GM21529 (cell line): ENCODE results near the gene ELN.
"Not testable (repeated sequence)": the region's sequence is repeated elsewhere in the genome, so short reads cannot be mapped to it uniquely, and the experiment has no call there.

Source experiments
- ATAC-seq: cut with Tn5 transposase; IDR thresholded peaks from one replicate; pipeline ENCODE4 v1.9.1; 2021; ENCODE audit not compliant: unreplicated experiment

The ELN gene

DNA sequence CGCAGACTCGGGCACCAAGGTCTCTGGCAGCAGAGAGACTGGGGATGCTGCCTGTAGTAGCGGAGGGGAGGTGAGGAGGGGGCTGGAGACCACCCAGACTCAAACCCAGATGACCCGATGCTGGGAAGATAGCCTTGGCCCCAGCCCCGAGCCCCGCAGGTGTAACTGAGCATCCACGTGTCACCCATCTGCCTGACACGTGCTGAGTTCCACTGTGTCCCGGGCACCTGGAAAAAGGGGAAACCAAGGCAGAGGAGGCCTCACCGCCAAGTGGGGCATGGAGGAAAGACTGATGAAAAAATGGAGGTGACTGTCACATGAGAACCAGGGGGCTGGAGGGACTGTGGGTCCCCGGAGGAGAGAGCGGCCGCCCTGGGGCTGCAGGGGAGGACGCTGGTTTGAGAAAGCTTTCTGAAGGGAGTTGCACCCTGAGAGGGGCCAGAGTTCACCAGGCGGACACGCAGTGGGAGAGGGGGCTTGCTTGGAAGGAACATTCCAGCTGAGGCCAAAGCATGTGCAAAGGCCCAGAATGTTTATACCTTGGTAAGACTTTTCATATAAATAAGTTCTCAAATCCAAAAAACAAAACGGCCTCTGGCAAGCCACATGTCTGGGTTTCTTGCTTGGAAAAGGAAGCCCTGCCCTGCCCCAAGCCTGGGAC is 27.4 kb upstream of the ELN start:
- no peak for ATAC-seq

DNA sequence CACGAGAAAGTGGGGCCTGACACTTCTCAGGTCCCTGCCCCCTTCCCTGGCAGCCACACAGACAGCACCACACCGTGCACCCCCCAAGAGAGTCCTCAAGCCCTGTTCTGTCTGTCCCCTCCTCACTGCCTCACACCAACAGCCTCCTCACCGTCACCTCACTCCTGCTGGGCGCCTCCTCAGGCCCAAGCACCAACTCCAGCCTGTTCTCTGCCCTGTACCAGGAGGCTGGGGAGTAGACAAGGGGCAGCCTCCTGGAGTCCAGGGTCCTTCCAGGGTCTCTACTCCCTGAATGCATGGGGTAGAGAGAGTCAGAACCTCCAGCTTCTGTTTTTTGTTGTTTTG is 26.9 kb upstream of the ELN start:
- no peak for ATAC-seq

- no peak for ATAC-seq
These were observed 25.4 kb upstream of the ELN start for GRCh38 chr7:74002474-74003017.

GRCh38 chr7:74003621-74004020 is 24.4 kb upstream of the ELN start:
- ATAC-seq = no peak

DNA sequence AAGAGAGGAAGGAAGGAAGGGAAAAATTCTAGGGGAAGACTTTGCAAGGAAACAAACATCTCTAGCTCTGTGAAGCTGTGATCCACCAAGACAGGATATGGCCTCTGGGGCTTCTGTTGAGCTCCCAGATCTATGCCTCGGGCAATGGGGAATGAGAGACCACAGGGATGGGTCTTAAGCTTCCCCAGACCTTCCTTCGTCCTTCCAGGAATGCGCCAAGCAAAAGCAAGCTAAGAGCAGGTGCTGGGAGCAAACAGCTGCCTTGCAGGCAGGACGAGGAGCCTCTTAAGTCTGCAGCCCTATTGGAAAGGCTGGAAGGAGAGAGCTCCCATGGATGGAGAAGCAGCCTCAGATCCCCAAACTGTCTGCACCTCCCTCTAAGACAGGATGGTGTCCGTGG is 21.9 kb upstream of the ELN start:
- no peak for ATAC-seq

DNA sequence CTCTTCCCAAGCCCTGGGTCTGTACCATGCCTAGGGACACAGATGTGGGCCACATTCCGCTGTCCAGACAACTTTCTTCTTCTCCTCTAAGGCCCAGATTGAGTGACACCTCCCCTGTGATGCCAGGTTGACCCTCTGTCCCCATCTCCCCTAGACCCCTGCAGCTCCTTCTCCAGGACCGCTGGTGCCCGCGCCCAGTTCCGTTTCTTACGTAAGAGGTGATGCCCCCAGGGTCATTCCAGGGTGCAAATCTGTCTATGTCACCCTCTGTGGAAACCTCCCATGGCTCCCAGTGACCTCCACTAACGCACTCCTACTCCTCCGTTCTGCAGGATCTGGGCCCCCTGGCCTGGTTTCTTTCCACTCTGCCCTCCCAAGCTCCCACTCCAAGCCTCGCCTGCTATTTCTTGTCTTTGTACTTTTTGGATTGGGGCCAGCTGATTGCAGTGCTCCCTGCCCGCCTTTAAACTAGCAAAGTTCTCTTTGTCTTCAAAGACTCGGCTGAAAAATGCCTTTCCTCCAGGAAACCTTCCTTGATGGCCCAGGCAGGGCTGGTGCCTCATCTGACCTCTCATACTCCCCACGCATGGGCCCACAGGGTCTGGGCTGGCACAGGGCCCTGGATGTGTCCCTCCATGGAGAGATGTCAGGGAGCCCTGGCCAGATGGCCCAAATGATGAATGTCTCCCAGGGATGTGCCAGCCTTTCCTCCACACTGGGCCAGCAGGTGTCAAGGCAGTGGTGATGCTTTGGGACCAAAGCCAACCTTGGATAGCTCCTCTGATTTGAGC is 21.3 kb upstream of the ELN start:
- no peak for ATAC-seq

GRCh38 chr7:74007242-74007567 is 20.8 kb upstream of the ELN start:
- ATAC-seq = no peak

DNA sequence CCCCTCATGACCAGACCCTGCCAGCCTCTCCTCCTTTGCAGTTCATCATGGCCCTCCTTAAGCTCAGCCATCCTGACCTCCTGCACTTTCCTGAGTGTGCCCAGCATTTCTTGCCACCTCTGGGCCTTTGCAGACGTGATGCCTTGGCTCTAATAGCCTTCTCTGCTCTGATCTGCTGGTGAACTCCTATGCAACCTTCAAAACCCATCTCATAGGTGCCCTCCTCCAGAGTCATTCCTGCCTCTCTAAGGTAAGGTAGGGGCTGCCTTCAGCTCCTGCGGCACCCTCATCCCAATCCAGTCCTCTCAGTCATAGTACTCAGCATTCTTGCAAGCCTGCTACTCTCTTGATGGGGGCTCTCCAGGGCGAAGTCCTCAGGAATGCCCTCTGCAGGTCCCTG is 19.3 kb upstream of the ELN start:
- no peak for ATAC-seq

- ATAC-seq = no peak
These were observed 18.3 kb upstream of the ELN start for GRCh38 chr7:74009719-74010118.

DNA sequence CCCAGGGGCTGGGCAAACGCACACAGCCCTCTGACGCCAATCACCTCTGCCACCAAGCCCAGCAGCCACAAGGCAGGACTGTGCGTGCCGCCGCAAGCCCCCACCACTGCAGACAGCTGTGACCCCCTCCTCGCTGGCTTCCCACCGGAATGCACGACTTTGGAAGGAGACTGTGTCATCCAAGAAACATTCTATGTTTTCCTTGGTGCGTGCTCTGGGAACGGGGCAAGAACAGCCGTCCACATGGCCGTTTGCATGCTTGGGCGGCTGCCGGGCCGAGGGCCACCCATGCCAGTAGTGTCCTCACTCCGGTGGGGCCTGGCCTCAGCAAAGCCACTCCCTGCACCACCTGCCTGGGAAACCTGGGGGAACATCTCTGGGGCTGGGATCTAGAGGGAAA is 17.6 kb upstream of the ELN start:
- ATAC-seq = no peak

DNA sequence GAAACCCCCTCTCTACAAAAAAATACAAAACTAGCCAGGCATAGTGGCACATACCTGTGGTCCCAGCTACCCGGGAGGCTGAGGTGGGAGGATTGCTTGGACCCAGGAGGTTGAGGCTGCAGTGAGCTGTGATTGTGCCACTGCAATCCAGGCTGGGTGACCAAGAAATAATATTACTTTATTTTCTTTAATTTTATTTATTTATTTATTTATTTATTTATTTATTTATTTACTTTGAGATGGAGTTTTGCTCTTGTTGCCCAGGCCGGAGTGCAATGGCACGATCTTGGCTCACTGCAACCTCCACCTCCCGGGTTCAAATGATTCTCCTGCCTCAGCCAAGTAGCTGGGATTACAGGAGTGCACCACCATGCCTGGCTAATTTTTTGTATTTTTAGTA is 16.6 kb upstream of the ELN start:
- not testable (repeated sequence) for ATAC-seq

- ATAC-seq = peak; percentile 99
These were observed 15.1 kb upstream of the ELN start for GRCh38 chr7:74012842-74013249.

DNA sequence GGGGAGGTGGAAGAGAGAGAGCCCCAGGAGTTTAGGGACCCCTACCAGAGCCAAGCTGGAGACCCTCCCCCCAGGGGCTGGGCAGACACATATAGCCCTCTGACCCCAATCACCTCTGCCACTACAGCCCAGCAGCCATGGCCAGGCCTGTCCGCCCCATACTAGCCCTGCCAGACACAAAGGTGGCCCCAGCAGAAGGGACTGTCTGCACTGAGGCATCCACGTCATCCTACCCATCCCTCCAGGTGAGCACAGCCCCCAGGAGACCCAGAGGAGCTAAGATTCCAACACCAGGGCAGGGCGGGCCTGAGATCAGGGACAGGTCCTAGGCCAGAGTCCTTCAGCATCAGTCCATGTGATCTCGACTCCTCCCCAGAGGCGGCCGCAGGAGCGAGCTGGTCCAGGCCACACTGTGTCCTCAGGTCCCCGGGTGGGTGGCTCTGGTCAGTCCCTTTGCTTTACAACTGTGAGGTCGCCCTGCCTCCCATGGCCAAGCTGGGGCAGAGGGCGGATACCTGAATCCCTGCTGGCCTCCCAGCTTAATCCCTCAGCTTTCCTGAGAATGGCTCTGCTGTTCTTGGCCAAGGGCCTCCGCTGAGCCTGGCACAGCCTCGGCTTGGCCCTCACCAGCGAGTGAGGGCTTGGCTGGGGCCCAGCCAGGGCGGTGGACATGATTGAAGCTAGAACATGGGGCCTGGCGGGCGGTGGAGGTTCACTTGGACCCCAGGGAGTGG is 14.3 kb upstream of the ELN start:
- ATAC-seq = no peak

GRCh38 chr7:74014931-74015330 is 13.0 kb upstream of the ELN start:
- no peak for ATAC-seq

- no peak for ATAC-seq
These were observed 12.3 kb upstream of the ELN start for GRCh38 chr7:74015670-74016069.

- no peak for ATAC-seq
These were observed 10.8 kb upstream of the ELN start for GRCh38 chr7:74017125-74017524.

DNA sequence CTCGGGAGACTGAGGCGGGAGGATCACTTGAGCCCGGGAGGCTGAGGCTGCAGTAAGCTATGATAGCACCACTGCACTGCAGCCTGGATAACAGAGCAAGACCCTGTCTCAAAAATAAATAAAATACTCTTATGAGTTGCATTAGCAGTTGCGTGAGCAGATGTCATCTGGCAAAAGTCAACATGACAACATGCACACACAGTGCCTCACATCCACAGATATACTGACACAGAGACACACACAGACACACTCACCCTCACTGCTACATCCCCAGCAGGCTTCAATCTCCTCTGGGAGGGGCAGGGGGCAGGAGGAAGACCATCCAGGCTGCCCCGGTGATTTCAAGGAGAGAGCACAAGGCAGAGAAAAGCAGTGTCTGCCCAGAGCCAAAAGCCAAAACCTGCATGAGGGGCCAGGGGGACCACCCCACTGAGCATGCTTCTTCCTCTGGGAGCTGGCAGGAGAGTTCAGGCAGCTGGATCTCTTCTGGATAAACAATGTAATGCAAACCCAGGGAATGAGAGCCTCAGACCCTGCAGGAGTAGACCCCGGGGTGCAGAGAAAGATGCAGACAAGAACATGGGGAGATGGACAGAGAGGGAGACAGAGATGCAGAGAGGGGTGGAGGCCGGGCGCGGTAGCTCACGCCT is 9.6 kb upstream of the ELN start:
- no peak for ATAC-seq

- ATAC-seq = no peak
These were observed 8.8 kb upstream of the ELN start for GRCh38 chr7:74019149-74019548.

DNA sequence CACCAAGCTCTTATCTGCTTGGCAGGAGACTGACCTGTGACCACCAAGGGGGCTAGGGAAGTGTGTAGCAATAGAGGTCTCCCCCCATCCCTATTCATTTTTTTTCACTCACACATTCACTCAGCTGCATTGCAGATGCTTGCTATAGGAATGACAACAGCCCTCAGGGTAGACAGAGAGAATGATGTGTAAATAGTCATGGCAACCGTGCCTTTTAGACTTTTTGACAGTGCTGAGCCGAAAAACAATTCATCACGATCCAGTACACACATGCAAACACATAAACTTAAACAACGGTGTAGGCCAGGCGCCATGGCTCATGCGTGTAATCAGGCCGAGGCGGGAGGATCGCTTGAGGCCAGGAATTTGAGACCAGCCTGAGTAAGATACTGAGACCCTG is 7.6 kb upstream of the ELN start:
- no peak for ATAC-seq

DNA sequence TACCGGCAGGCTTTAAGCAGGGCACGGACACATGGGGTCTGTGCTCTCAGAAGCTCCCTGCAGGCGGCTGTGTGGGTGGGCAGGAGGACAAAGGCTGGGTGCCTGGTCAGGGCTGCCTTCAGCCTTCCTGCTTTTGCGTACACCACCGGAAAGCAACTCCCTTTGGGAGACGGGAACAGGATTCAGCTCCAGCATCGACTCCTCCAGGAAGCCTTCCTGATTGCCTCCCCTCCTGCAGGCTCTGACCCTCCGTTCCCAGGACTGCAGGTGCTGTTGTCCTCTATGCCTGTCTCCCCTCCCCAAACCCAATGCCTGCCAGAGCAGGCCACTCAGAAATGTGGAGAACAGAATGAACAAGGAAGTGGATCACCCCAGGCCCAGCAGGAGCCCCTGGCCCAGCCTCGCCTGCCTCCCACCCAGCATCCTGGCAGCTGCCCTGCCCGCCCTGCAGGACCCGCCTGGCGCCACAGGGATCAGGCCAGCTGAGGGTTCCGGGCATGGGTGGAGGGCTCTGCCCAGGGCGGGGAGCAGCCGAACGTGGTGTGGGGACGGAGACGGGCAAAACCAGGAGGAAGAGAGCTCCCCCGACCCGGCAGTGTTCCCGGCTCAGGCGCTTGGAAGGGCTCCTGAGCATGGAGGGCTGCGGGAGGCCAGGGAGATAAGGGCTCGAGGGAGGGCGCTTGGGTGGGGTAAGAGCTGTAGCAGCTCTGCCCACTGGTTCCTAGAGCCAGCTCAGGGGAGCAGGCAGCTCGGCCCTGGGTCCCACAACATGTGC is 6.2 kb upstream of the ELN start:
- ATAC-seq = no peak

DNA sequence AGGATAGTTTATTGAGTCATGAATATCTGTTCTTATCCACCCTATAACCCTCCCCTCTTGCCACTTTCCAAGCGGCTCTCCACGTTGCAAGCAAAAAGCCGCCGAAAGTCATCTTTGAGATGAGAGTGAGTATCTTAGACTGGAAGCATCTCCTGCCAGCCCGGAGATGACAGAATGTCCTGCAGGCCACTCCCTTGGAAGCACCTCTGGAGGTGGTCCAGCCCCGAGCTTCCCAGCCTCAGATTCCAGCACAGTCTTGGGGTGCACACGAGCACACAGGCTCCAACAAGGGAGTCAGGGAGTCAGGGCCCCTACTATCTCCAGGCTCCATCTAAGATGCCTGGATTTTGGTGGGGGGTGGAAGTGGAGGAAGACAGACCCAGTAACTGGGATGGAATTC is 5.5 kb upstream of the ELN start:
- no peak for ATAC-seq
